ENCODE measurements around the gene BRPF1. TPM values are rescaled to one million over a fixed set of nuclear protein-coding genes. Genes with fewer than 3 reads are reported as not detected.

Gene BRPF1
- total and polyA plus RNA-seq, 2 experiments from 2014 or later = 11.1 to 17.3 TPM

DNA sequence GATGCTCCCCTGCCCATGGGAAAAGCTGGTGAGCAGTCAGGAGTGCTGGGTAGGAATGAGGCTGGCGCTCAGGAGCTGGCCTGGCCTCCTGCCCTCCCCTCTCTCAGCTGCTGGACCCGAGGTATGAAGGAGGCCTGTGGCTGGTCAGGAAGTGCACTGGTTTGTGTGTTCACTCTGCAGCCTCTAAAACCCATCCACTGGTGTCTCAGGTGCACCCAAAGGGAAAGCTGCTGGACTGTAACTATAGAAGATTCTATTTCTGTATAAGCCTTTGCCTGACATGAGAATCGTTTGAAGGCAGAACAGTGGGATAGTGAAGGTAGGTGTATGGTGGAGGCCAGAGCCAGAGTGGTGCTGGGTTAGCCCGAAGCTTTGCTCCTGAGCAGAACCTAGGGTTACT, 33.6 kb upstream of the BRPF1 start:
- no peaks in the 10 kb centered on the region for H3K9me3 ChIP-seq (ENCODE audit: low read depth)
- TF ChIP-seq CTCF (IDR thresholded peaks at IDR 0.05; ENCODE audit: low read depth, low read length) = no peak
- H3K27me3 ChIP-seq = peaks cover 4% of the 10 kb centered on the region
- no peak for DNase-seq (ENCODE audit: low read depth in 1 of 2, low spot score in 1 of 2)
- H3K36me3 ChIP-seq = no peaks in the 10 kb centered on the region
- no peak overlapping the region for H3K27ac ChIP-seq
- H3K4me3 ChIP-seq = no peak overlapping the region
- H3K4me1 ChIP-seq (ENCODE audit: low read depth) = no peaks in the 10 kb centered on the region

GRCh38 chr3:9698293-9698692, 33.2 kb upstream of the BRPF1 start:
- H3K36me3 ChIP-seq = no peaks in the 10 kb centered on the region
- TF ChIP-seq CTCF (IDR thresholded peaks at IDR 0.05; ENCODE audit: low read depth, low read length) = no peak
- DNase-seq (ENCODE audit: low read depth in 1 of 2, low spot score in 1 of 2) = no peak

DNA sequence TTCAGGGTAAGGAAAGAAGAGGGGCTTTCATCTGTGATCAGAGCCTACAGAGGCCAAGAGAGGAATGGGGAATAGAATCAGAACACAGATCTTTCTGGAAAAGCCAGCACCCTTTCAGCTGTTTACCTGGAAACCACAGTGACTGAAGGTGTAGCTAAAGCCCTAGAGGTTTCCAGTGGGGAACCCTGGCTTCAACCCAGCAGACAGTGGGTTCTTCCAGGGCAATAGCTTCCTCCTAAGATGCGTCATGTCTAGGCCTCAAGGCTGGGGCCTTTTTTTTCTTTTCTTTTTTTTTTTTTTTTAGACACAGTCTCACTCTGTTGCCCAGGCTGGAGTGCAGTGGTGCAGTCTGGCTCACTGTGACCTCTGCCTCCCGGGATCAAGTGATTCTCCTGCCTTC, 31.0 kb upstream of the BRPF1 start:
- TF ChIP-seq CTCF (IDR thresholded peaks at IDR 0.05; ENCODE audit: low read depth, low read length) = no peak
- Histone ChIP-seq H3K9me3 (ENCODE audit: low read depth) (no peaks in the 10 kb centered on the region), H3K36me3 (no peaks in the 10 kb centered on the region), H3K4me1 (ENCODE audit: low read depth) (peaks cover 4% of the 10 kb centered on the region), H3K27ac (no peak overlapping the region), H3K27me3 (peaks cover 24% of the 10 kb centered on the region), H3K4me3 (no peak overlapping the region)
- DNase-seq (ENCODE audit: low read depth in 1 of 2, low spot score in 1 of 2) = no peak

More at GRCh38 chr3:9698293-9698692, 33.2 kb upstream of the BRPF1 start:
- H3K9me3 ChIP-seq (ENCODE audit: low read depth) = no peaks in the 10 kb centered on the region
- H3K4me1 ChIP-seq (ENCODE audit: low read depth) = no peaks in the 10 kb centered on the region
- peaks cover 8% of the 10 kb centered on the region for H3K27me3 ChIP-seq
- no peak overlapping the region for H3K4me3 ChIP-seq
- H3K27ac ChIP-seq = no peak overlapping the region

GRCh38 chr3:9701006-9701405, 30.5 kb upstream of the BRPF1 start:
- no peak for DNase-seq (ENCODE audit: low read depth in 1 of 2, low spot score in 1 of 2)
- Histone ChIP-seq H3K36me3 (no peaks in the 10 kb centered on the region), H3K4me1 (ENCODE audit: low read depth) (peaks cover 4% of the 10 kb centered on the region), H3K9me3 (ENCODE audit: low read depth) (no peaks in the 10 kb centered on the region), H3K27me3 (peaks cover 24% of the 10 kb centered on the region), H3K27ac (no peak overlapping the region), H3K4me3 (no peak overlapping the region)
- no peak for TF ChIP-seq CTCF (IDR thresholded peaks at IDR 0.05; ENCODE audit: low read depth, low read length)

GRCh38 chr3:9701711-9702110, 29.8 kb upstream of the BRPF1 start:
- Histone ChIP-seq H3K36me3 (no peaks in the 10 kb centered on the region), H3K9me3 (ENCODE audit: low read depth) (no peaks in the 10 kb centered on the region), H3K4me1 (ENCODE audit: low read depth) (peaks cover 4% of the 10 kb centered on the region), H3K27ac (no peak overlapping the region), H3K27me3 (peaks cover 24% of the 10 kb centered on the region), H3K4me3 (no peak overlapping the region)
- DNase-seq (ENCODE audit: low read depth in 1 of 2, low spot score in 1 of 2) = no peak
- no peak for TF ChIP-seq CTCF (IDR thresholded peaks at IDR 0.05; ENCODE audit: low read depth, low read length)

GRCh38 chr3:9703240-9703639, 28.3 kb upstream of the BRPF1 start:
- no peak for DNase-seq (ENCODE audit: low read depth in 1 of 2, low spot score in 1 of 2)
- H3K27ac ChIP-seq = no peak overlapping the region
- peaks cover 4% of the 10 kb centered on the region for H3K4me1 ChIP-seq (ENCODE audit: low read depth)
- peaks cover 24% of the 10 kb centered on the region for H3K27me3 ChIP-seq
- no peaks in the 10 kb centered on the region for H3K9me3 ChIP-seq (ENCODE audit: low read depth)
- no peak overlapping the region for H3K4me3 ChIP-seq
- no peaks in the 10 kb centered on the region for H3K36me3 ChIP-seq
- no peak for TF ChIP-seq CTCF (IDR thresholded peaks at IDR 0.05; ENCODE audit: low read depth, low read length)
